Measurements from ENCODE around the gene DHX16.
"Not testable (repeated sequence)": the region's sequence is repeated elsewhere in the genome, so short reads cannot be mapped to it uniquely, and the experiment has no call there.

Gene DHX16

DNA sequence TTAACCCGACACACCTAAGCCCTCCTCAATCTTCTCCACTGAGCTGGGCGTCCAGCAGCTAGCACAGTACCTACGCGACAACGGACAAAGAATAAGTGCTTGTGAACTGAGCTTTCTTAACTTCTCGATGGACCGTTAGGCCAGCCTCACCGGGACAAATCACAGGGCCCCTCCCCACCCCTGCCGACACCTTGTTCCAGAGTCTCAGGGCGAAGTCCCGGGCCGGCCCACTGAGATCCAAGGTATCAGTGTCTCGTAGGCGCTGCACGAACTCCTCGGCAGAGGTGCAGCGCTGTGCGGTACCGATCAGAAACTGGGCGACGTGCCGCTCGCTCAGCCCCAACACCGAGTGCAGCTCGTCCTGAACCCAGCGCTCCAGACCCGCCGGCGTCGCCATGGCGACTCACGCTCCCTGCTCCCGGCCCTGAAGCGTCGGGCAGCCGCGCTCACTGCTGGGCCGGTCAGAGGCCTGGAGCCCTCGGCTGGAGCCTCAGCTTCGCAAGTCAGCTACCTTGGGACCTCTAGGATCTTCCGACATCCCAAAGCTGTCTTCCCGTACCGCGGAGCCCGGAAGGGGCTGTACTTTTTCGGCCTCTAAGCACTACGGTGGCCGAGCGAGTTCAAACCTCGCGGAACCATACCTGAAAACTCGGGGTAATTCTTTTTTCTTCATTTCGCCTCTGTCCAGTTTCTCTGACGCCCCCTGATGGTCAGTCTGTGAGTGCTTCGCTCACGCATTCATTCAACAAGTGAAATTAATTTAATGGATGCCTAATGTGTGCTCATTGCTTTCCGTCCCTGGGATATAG is at the start of gene DHX16:
Gene DHX16 (minus strand): TSS at position 562 of the 809 bp plus-strand sequence. CDS start 165 bp downstream, at position 397.
- peak; percentile 93 for DNase-seq (ENCODE audit: low spot score)

DNA sequence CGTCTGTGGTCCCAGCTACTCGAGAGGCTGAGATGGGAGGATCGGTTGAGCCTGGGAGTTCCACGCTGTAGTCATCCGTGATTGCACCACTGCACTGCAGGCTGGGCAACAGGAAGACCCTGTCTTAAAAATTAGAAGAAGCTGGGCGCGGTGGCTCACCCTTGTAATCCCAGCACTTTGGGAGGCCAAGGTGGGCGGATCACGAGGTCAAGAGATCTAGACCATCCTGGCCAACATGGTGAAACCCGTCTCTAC is 49.1 kb upstream of the DHX16 start:
- not testable (repeated sequence) for DNase-seq (ENCODE audit: low spot score)

DNA sequence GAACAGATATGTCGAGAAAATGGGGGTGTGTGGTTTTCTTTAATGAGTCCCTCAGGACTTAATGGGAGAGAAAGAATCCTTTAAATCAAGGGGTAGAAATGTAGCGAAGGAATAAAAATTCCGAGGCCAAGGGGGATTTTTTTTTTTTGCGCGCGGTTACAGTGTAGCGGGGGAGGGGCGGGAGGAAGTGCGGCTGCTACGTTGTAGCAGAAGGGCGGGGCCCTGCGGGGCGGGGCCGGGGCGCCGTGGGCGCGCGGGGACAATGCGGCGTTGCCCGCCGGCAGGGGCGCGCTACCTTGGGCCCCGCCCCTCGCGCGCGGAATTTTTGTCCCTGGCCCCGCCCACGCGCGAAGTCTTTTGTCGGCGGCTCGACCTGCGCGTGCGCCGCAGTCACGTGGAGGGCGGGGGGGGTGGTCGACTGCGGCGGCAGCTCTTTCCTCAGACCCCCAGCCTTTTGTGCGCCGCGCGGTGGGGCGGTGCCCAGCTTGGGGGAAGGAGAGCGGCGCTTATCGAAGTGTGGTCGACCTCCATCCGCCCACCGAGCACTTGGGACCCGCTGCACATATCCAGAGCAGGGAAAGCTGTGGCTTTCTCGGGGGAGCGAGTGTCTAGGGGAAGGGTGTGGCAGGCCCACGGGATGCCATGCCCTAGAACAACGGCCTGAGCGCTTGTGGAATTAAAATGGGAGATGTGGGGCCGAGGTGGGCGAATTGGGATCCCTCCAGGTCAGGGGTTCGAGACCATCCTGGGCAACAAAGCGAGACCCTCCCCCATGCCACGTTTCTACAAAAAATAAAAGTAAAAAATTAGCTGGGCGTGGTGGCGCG is 48.6 kb upstream of the DHX16 start:
- DNase-seq (ENCODE audit: low spot score), result peak; percentile 83

DNA sequence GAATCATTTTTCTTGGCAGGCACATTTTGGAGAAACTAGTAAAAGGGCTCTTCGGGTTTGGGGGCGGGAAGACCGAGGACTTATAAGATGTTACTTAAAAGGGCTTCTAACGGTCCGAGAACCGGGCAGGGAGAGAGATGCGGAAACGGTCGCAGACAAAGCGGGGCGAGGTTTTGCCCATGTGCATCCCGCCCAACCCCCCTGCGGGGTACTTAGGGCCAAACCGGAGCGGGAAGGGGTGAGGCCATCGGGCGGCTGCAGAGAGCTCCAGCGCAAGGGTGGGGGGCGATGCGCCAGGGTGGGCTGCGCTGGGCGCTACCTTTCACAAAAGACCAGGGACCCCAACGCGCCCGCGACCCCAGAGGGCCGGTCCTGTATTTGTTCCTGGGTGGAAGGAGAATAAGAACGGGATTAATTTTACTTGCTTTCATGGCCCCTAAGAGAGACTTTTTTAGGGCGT is 48.0 kb upstream of the DHX16 start:
- no peak for DNase-seq (ENCODE audit: low spot score)

DNA sequence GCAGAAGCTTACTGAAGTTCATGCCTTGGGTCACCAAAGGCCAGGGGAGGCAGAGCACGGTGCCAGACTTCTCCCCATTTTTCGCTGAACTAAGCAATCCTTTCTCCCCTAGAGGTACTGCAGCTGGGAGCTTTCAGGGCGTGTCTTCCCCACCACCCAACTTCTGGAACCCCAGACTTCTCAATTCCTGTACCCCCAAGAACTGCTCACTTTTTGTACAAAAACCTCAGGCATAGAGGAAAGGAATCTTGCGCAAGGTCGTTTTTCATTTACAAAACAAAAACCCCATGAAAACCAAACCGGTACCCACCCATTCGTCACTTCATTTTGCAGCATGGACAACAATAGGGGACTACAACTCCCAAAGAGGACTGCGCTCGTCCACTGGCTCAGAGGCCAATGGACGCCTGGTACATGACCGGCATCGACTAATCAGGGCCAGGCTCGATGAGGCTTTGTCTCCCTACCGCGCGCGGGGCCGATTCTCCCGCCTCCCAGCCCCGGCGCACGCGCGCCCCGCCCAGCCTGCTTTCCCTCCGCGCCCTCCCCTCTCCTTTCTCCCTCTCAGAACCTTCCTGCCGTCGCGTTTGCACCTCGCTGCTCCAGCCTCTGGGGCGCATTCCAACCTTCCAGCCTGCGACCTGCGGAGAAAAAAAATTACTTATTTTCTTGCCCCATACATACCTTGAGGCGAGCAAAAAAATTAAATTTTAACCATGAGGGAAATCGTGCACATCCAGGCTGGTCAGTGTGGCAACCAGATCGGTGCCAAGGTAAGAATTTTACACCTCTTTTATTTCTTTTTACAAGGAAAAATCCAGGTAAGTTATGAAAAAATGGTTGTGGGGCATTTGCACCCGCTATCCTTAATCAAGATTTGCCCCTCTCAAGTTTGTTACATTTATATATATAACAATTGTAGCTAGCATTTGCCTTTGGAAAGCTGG is 47.3 kb upstream of the DHX16 start, which contains the start of gene TUBB:
Gene TUBB (plus strand): TSS at position 562 of the 947 bp plus-strand sequence. CDS start 155 bp downstream, at position 717.
- DNase-seq (ENCODE audit: low spot score), result peak; percentile 95

DNA sequence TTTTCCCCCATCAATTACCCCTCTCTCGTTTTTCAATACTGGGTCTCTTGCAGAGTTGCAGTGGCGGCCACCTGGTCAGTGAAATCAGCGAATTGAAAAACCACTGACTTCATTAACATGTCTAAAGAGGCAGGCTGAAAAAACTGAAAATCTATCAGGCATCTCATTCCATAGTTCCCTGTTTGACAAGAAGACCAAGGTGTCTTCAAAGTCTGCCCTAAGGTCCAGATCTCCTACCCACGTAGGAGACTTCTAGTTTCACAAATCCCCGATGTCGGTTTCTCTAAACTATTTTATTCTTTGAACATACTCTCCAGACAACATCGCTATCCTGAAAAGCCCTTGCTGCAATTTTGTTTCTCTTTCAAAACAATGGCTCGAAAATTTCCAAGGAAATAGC is 46.5 kb upstream of the DHX16 start:
- no peak for DNase-seq (ENCODE audit: low spot score)

DNA sequence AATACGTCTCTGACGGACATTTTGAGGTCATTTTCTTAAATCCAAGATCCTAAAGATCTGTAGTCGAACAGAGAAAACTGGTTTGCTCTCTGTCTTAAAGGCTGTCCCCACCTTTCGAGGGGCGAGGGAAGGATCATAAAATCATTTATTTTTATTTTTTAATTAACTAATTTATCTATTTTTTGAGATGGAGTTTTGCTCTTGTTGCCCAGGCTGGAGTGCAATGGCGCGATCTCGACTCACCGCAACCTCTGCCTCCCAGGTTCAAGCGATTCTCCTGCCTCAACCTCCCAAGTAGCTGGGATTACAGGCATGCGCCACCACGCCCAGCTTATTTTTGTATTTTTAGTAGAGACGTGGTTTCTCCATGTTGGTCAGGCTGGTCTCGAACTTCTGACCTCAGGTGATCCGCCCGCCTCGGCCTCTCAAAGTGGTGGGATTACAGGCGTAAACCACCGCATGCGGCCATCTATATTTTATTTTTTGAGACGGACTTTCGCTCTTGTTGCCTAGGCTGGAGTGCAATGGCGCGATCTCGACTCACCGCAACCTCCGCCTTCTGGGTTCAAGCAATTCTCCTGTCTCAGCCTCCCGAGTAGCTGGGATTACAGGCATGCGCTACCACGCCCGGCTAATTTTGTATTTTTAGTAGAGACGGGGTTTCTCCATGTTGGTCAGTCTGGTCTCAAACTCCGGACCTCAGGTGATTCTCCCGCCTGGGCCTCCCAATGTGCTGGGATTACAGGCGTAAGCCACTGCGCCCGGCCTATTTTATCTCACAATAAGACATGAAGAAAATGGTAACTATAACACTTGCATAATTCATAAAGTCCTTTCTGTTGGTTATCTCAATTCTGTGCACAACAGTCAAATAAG is 45.3 kb upstream of the DHX16 start:
- DNase-seq (ENCODE audit: low spot score), result not testable (repeated sequence)

DNA sequence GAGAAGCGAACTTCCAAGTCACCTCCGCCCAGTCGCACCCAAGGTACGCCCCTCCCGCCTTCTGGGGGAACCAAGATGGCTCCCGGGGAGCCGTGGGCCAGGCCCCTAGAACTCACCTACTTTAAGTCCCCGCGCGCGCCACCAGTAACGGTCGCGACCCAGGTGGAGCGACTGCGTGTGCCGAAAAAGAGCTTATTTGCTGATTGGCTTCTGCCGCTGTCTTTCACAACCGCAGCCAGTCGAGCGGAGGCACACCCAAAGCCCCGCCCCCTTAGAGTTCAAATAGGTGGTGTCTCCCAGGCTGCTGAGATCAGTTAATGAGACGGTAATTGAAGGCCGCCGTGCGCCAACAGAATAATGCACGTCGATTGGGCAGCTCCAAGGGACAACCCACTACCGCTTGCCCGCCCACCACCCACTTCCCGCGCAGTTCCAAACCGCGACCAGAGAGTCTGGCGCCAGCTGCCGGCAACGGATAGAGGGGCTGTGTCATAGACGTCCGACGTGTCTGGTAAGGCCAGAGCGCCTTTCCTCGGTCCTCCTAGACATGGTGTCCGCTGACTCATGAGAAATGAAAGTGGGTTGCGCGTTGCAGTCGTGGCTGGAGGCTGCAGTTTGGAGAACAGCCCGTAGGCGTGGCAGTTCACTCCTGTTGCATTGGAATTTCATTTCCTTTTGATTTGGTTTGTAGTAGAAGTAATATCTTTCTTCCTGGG is 44.5 kb upstream of the DHX16 start, which contains the start of gene MDC1:
Gene MDC1 (minus strand): TSS at position 153 of the 716 bp plus-strand sequence. CDS start 2,106 bp downstream, outside the sequence.
- peak; percentile 98 for DNase-seq (ENCODE audit: low spot score)

DNA sequence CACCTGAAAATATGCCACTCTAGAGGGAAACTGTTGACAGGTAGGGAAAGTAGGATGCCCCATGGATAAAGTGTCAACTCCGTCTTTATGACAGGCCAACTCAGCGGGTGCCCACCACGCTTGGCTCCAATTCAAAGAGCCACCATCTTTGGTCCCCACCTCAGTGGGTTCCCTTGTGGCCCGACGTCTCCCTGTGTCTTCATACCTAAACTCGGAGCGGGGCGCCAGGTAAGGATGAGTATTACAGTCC is 44.0 kb upstream of the DHX16 start:
- no peak for DNase-seq (ENCODE audit: low spot score)

DNA sequence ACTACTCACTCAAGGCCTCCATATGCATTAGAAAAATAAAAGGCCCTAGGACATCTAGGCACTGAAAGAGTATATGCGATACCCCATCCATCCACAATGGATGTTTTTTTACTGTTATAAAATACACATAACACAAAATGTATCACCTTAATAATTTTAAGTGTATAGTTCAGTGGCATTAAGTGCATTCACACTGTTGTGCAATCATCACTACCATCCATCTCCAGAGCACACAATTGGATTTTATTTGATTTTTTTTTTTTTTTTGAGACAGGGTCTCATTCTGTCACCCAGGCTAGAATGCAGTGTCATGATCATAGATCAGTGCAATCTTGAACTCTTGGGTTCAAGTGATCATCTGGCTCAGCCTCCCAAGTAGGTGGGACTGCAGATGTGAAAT is 41.5 kb upstream of the DHX16 start:
- no peak for DNase-seq (ENCODE audit: low spot score)

DNA sequence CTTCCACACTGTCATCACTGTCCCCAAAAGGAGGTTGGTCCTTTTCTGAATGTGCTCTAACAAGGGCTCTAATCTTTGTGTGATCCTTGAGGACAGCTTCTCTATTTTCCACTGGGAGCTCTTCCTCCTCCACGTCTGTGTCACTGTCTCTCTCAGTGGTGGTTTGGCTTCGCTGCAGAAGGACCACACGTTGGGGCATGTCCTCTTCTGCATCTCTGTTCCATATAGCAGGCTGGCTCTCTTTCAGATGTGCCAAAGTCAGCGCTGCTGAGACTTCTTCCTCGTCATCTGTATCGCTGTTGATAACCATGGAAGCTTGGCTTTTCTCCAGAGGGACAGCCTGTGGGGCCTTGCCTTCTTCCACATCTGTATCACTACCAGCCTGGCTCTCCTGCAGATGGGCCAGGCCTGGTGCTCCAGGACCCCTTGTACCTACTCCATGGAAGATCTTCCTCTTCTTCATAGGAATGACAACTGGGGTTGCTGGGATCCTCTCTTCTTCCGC is 39.7 kb upstream of the DHX16 start:
- DNase-seq (ENCODE audit: low spot score), result no peak

DNA sequence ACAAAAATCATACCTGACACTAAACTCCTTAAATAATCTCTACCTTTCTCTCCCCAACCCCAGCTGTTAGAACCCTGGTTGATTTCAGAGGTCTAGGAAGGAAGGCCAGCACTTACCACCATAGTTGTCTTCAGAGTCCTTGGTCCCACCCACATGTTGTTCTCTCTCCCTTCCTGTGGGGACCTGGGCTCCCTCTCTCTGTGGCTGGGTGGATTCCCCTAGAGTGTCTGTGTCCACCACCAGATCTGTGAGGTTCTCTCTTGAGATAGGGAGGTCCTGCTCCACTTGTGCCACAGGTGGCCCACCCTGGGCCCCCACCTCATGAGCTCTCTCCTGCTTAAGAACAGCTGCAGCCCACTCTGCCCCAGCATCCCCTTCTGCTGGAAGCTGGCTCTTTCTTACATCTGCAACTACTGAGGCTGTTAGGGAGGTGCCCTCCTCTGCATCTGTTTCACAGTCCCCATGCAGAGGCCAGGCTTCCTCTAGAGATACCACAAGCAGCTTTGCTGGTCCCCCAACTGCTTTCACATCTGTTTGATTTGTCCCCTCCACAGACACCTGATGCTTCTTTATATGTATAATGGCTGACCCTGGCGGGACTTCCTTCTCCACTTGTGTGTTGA is 39.1 kb upstream of the DHX16 start:
- no peak for DNase-seq (ENCODE audit: low spot score)

DNA sequence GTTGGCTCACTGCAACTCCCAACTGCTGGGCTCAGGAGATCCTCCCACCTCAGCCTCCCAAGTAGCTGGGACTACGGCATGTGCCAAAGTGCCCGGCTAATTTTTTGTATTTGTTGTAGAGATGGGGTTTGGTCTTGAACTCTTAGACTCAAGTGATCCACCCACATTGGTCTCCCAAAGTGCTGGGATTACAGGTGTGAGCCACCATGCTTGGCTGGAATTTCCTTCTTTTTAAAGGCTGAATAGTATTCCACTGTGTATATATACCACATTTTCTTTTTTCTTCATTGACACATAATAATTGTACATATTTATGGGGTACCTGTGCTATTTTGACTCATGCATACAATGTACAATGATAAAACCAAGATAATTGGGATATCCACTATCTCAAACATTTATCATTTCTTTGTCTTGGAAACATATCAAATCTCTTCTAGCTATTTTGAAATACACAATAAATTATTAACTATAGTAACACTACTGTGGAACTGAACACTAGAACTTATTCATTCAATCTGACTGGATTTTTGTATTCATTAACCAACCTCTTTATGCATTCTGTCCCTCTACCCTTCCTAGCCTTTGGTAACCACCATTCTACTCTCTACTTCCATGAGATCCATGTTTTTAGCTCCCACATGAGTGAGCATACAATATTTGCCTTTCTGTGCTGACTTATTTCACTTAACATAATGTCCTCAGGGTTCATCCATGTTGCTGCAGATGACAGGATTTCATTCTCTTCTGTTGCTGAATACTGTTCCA is 36.5 kb upstream of the DHX16 start:
- no peak for DNase-seq (ENCODE audit: low spot score)

DNA sequence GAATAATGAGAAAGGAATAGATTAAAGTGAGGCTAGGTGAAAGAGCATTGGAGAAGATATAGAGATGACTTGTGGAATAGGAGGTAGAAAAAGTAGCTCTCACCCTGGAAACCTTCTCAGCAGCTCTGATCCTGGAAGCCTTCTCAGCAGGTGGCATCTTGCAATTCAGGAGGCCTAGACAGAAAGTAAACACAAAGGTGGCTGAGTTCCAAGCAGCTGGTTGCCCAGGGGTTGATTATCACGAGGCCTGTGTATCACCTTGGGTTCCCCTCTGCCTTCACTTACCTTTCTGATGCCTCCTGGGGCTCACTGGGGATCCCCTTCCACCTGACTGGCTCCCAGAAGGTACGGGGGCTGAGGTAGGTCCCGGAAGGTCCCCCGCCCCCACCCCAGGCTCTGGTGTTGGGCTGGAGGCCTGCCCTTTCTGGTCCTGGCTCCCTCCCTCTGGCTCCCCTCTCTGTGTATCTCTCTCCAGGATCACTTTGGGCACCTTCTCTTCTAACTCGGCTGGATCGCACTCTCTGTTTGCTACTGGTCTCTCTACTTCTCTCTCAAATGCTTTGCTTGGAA is 34.6 kb upstream of the DHX16 start:
- no peak for DNase-seq (ENCODE audit: low spot score)

DNA sequence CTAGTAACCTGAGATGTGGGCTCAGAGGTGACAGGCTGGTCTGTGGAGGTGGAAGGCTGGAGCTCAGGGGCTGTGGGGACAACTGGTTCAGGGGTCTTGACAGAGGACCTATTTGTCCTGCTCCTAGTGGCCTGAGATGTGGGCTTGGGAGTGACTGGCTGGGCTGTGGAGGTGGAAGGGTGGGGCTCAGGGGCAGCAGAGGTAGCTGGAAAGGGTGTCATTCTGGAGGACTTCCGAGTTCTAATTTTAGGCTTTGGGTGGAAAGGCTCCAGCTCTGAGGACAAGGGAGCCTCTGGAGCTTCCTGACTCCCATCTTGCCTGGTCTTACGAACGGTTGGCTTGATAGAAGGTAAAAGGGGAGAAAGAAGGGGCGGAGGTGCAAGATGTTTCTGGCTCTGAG is 32.8 kb upstream of the DHX16 start:
- no peak for DNase-seq (ENCODE audit: low spot score)

DNA sequence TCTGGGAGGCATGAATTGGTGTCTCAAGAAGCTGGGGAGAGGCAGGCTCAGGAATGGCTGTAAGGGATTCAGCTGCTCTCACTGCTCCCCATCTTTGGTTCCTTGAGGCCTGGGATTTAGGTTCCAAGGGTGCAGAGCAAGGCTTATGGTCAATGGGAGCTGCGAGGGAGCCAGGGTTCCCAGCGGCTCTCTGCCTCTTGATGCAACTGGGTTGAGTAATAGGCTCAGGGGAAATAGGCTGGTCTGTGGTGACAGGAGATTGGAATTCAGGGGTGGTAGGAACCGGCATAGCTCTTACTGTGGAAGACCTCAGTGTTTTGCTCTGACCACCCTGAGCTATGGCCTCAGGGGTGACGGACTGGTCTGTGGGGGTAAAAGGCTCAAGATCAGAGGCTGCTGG is 31.0 kb upstream of the DHX16 start:
- no peak for DNase-seq (ENCODE audit: low spot score)

DNA sequence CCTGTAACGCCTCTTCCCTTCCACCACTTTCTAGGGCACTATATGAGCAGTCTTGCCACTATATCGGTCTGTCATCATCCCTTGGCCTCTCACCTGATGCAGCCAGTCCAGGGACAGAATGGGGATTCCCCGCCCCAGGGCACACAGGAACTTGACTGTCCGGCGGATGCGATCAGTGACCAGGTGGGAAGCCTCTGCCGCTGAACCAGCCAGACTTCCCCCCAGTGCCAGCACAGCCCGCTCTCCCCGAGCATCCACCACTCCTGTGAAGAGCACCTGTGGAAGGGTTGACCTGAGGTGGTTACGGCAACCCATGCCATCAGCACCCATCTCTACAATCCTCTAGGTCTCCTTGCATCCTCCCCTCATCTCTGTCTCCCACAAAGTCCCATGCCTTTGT is 30.2 kb upstream of the DHX16 start:
- no peak for DNase-seq (ENCODE audit: low spot score)

DNA sequence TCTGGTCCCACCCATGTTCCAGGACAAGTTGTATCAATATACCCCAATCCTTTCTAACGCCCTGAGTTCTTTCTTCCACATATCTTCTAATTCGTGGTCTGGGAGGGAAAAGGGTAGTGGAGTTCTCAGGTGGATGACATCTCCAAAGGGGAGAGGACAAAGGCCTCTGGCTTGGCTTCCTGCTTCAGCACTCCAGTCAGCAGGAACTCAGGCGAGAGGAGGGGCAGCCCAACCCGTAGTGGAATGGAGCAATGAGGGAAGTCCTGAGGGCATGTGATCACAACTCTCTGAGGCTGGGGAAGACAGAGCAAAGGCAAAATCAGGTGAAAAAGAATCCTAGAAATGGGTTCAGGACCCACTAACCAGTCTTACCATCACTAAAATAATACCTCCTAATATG is 27.5 kb upstream of the DHX16 start:
- no peak for DNase-seq (ENCODE audit: low spot score)

DNA sequence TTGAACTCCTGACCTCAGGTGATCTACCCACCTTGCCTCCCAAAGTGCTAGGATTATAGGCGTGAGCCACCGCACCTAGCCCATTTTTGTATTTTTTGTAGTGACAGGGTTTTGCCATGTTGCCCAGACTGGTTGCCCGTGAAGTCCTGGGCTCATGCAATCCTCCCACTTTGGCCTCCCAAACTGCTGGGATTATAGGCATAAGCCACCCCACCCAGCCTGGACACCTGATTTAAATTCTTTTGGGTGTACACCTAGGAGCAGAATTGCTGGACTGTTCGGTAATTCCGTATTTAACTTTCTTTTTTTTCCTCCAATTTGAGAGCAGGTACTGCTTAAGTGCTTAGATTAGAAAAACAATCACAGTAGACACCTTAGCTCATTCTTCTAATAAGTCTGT is 23.6 kb upstream of the DHX16 start:
- DNase-seq (ENCODE audit: low spot score), result no peak

Data from hepatic stellate cell (primary cell).